Right ventricle myocardium inferior (tissue), 1 donor: ENCODE results near the gene NEK11. TPM values are rescaled to one million over a fixed set of nuclear protein-coding genes. Genes with fewer than 3 reads are reported as not detected.

ENCODE experiments used
- ATAC-seq: fragments of 200-7000 bp; cut with Tn5 transposase; one replicate; pipeline ENCODE4 v1.9.1; 2020; ENCODE audit warnings: mild to moderate bottlenecking, moderate library complexity
- DNase-seq: peaks from one replicate; pipeline ENCODE4 v3.0.0; 2021; ENCODE audit errors: missing footprints
- intact Hi-C: fragments of 100-400 bp; cut with DNase I; formaldehyde crosslinking; loops from one replicate; pipeline ENCODE4 v1.11.0; 2022
- total RNA-seq: library from RNA; stranded (reverse); fragmentation: NEBNext Ultra II Directional; extraction: Animal tissue kit (Norgen Biotek cat#: 25700); gene quantifications from one replicate; pipeline ENCODE4 v1.2.1, GENCODE V29; 2021
- donor health status: DM: no; HTN: yes; CAD: no; lungs with severe emphysema.

NEK11 gene
- total RNA-seq, 1 donor from 2014 or later, result 1.3 TPM

GRCh38 chr3:131178710-131179375 lies 152.2 kb downstream of the NEK11 start:
- ATAC-seq (no peak), DNase-seq (no peak)
- intact Hi-C loops, result no loop called here

- ATAC-seq, result no peak
- intact Hi-C loops, result no loop called here
- no peak for DNase-seq
Measured at GRCh38 chr3:131192701-131193100, 166.0 kb downstream of the NEK11 start.

- DNase-seq (no peak), ATAC-seq (no peak)
- intact Hi-C loops, result no loop called here
Measured at GRCh38 chr3:131193641-131194238, 167.1 kb downstream of the NEK11 start.

GRCh38 chr3:131194816-131195215 lies 168.1 kb downstream of the NEK11 start:
- intact Hi-C loops, result no loop called here
- no peak for ATAC-seq

GRCh38 chr3:131200636-131201199 lies 174.0 kb downstream of the NEK11 start:
- ATAC-seq, result no peak
- no peak for DNase-seq
- intact Hi-C loops, result no loop called here

More at GRCh38 chr3:131194816-131195215, 168.1 kb downstream of the NEK11 start:
- no peak for DNase-seq

- DNase-seq (no peak), ATAC-seq (no peak)
- intact Hi-C loops, result no loop called here
Measured at GRCh38 chr3:131216330-131216729, 189.7 kb downstream of the NEK11 start.

GRCh38 chr3:131216801-131217200 lies 190.1 kb downstream of the NEK11 start:
- intact Hi-C loops, result no loop called here
- ATAC-seq (peak; percentile 74), DNase-seq (no peak)

- intact Hi-C loops, result no loop called here
- DNase-seq (no peak), ATAC-seq (peak; percentile 24)
Measured at GRCh38 chr3:131217296-131217741, 190.6 kb downstream of the NEK11 start.

GRCh38 chr3:131218196-131218595 lies 191.5 kb downstream of the NEK11 start:
- ATAC-seq, result no peak
- no peak for DNase-seq
- intact Hi-C loops, result no loop called here

GRCh38 chr3:131221731-131222130 lies 195.1 kb downstream of the NEK11 start:
- intact Hi-C loops, result no loop called here
- DNase-seq (no peak), ATAC-seq (no peak)

GRCh38 chr3:131222599-131222998 lies 195.9 kb downstream of the NEK11 start:
- no peak for DNase-seq
- intact Hi-C loops, result no loop called here
- no peak for ATAC-seq

GRCh38 chr3:131223373-131224289 lies 197.0 kb downstream of the NEK11 start:
- DNase-seq (no peak), ATAC-seq (no peak)
- intact Hi-C loops, result no loop called here

- no peak for ATAC-seq
- intact Hi-C loops, result no loop called here
- DNase-seq, result no peak
Measured at GRCh38 chr3:131224886-131225550, 198.3 kb downstream of the NEK11 start.

GRCh38 chr3:131228522-131228921 lies 201.8 kb downstream of the NEK11 start:
- intact Hi-C loops, result no loop called here
- DNase-seq, result no peak
- no peak for ATAC-seq

GRCh38 chr3:131231710-131232389 lies 205.2 kb downstream of the NEK11 start:
- intact Hi-C loops, result no loop called here
- DNase-seq (no peak), ATAC-seq (no peak)

GRCh38 chr3:131232711-131233267 lies 206.1 kb downstream of the NEK11 start:
- intact Hi-C loops, result no loop called here
- ATAC-seq (no peak), DNase-seq (no peak)

- DNase-seq (no peak), ATAC-seq (no peak)
- intact Hi-C loops, result no loop called here
Measured at GRCh38 chr3:131233900-131234668, 207.4 kb downstream of the NEK11 start.
